Lower leg skin (tissue), 4 donors: ENCODE data around the gene LRP1B. TPM values are rescaled to one million over a fixed set of nuclear protein-coding genes. Genes with fewer than 3 reads are reported as not detected.

ENCODE experiments used
- DNase-seq, 2 donors: peaks; one replicate each; pipeline ENCODE4 v3.0.0-alpha.2; 2019; ENCODE audit warnings: low spot score in 2 of 2
- H3K4me3 ChIP-seq: fragments of 200-600 bp; sonication (generic); 2 replicates; pipeline ENCODE4 v1.5.1; 2017; ENCODE audit warnings: mild to moderate bottlenecking, low read depth; ENCODE audit not compliant: poor library complexity, severe bottlenecking
- POLR2A ChIP-seq, 2 donors: fragments of 450-650 bp; IDR thresholded peaks; one replicate each; pipeline ENCODE4 v1.6.1; 2016 to 2017; ENCODE audit warnings: antibody characterized with exemption in 2 of 2, mild to moderate bottlenecking in 1 of 2, moderate library complexity in 1 of 2
- WGBS, 2 donors: methylation state at CpG; one replicate each; pipeline ENCODE4 v1.1.5; 2018; 5-methylcytosine and 5-hydroxymethylcytosine counted together
- intact Hi-C: fragments of 100-400 bp; cut with DNase I; formaldehyde crosslinking; loops from one replicate; pipeline ENCODE4 v1.15.0; 2023; ENCODE audit warnings: low total_unique reads
- total RNA-seq, 4 donors: library from RNA; depleted of rRNA; stranded (reverse); fragments of >200 nt; gene quantifications; one replicate each; pipeline ENCODE4 v1.1.0, GENCODE V29; 2016
- TF ChIP-seq, protein P1 (sequence below), 3 donors: fragments of 450-650 bp; IDR thresholded peaks; one replicate each; pipeline ENCODE4 v1.5.1; 2016; ENCODE audit warnings: antibody characterized with exemption in 3 of 3, mild to moderate bottlenecking in 3 of 3, moderate library complexity in 2 of 3

The LRP1B gene
- total RNA-seq, 4 donors from 2014 or later = 0.80 to 1.6 (median 1.0) TPM

DNA sequence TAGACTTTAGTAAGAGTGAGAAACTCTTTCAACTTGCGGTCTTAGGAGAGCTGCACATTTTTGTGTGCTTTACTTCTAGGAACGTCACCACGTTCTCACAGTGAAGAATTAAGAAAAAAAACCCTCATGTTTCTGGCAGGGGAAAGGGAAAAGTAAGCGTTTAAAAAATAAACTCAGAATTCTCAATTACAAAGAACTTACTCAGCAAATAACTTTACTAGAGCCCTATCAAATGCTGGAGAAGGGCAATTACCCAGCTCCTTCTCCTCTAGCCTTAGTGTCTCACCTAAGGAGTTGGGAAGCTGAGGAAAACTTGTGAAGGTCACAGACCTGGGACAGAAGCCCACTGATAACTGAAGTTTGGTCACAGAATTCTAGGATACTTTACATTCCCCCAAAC is 1500.3 kb downstream of the LRP1B start:
- whole genome bisulfite sequencing, 2 donors = 84 to 86% methylated on average over 4 of the region's 4 CpGs
- H3K4me3 ChIP-seq = no peak overlapping the region
- DNase-seq = no peak
- intact Hi-C loops = no loop called here
- TF ChIP-seq POLR2A (IDR thresholded peaks at IDR 0.05) = no peak
- TF ChIP-seq, protein P1, sequence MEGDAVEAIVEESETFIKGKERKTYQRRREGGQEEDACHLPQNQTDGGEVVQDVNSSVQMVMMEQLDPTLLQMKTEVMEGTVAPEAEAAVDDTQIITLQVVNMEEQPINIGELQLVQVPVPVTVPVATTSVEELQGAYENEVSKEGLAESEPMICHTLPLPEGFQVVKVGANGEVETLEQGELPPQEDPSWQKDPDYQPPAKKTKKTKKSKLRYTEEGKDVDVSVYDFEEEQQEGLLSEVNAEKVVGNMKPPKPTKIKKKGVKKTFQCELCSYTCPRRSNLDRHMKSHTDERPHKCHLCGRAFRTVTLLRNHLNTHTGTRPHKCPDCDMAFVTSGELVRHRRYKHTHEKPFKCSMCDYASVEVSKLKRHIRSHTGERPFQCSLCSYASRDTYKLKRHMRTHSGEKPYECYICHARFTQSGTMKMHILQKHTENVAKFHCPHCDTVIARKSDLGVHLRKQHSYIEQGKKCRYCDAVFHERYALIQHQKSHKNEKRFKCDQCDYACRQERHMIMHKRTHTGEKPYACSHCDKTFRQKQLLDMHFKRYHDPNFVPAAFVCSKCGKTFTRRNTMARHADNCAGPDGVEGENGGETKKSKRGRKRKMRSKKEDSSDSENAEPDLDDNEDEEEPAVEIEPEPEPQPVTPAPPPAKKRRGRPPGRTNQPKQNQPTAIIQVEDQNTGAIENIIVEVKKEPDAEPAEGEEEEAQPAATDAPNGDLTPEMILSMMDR (IDR thresholded peaks at IDR 0.05) = no peak

DNA sequence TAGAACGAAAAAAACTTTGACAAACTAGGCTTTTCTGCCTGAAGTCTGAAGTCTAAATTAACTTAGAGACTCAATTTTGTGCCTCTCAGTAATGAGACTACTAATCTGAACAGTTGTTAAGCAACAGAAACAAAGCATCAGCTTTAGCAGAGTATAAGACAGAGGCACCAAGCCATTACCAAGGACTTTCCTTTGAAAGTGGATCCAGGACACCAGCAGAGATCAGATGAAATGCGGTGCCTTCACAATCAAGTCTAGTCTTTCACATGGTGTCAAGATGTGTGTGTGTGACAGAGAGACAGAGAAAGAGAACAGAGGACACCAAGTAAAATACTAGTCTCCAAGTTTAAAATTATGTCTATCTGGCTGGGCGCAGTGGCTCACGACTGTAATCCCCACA is 1502.9 kb downstream of the LRP1B start:
- intact Hi-C loops = no loop called here
- no peak overlapping the region for H3K4me3 ChIP-seq
- no peak for TF ChIP-seq POLR2A (IDR thresholded peaks at IDR 0.05)
- TF ChIP-seq, protein P1 (IDR thresholded peaks at IDR 0.05) = no peak
- no peak for DNase-seq
- WGBS, 2 donors = 66 to 73% methylated on average over 4 of the region's 4 CpGs

DNA sequence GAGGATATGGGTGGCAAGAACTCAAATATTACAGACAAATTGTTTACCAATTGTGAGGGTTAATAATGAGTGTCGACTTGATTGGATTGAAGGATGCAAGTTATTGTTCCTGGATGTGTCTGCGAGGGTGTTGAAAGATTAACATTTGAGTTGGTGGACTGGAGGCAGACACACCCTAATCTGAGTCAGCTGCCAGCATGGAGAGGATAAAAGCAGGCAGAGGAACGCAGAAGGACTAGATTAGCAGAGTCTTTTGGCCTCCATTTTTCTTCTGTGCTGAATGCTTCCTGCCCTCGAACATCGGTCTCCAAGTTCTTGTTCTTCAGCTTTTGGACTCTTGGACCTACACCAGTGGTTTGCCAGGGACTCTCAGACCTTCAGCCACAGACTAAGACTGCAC is 1503.7 kb downstream of the LRP1B start:
- intact Hi-C loops = no loop called here
- WGBS, 2 donors = 59 to 77% methylated on average over 5 of the region's 5 CpGs
- no peak for TF ChIP-seq POLR2A (IDR thresholded peaks at IDR 0.05)
- TF ChIP-seq, protein P1 (IDR thresholded peaks at IDR 0.05) = no peak

GRCh38 chr2:140624200-140624599 is 1506.6 kb downstream of the LRP1B start:
- H3K4me3 ChIP-seq = no peak overlapping the region
- DNase-seq = no peak
- WGBS, 2 donors = 88 to 90% methylated on average over 3 of the region's 3 CpGs
- intact Hi-C loops = no loop called here
- TF ChIP-seq, protein P1 (IDR thresholded peaks at IDR 0.05) = no peak

More for the DNA sequence above, 1503.7 kb downstream of the LRP1B start:
- no peak for DNase-seq
- H3K4me3 ChIP-seq = no peak overlapping the region

DNA sequence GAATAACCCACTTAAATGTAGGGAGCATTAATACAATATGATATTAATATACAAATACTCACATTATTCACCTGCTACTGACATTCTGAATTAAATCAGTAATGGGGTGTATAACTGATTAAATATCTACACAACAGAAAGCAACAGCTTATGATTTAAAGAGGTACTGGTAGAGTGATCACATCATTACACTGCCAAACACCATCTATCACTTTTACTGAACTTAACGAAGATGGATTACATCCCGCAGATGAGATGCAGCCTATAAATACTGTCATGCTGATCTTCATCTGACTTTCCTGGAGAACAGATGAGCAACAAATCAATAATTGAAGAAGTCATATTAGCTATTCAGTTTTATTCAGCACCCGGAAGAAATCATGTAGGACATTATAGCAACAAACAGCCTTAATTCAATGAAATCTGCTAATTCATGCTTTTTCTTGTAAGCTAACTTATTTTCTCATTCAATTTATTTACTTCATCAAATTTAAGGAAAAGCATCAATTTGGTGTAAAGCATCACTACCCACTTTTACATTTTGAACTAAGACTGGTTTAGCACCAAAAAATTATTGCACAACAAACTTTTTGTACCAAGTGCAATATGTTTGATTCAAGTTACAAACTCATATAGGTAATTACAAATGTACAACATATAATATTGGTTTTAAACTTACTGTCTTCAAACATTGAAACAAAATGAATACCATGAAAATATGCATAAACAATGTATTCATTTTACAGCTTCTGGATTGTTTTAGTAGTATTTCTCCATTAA is 1509.0 kb downstream of the LRP1B start:
- no peak for DNase-seq
- intact Hi-C loops = no loop called here
- no peak for TF ChIP-seq POLR2A (IDR thresholded peaks at IDR 0.05)
- TF ChIP-seq, protein P1 (IDR thresholded peaks at IDR 0.05) = no peak
- no peak overlapping the region for H3K4me3 ChIP-seq
- 73 to 80% methylated on average over 3 of the region's 3 CpGs for WGBS, 2 donors

DNA sequence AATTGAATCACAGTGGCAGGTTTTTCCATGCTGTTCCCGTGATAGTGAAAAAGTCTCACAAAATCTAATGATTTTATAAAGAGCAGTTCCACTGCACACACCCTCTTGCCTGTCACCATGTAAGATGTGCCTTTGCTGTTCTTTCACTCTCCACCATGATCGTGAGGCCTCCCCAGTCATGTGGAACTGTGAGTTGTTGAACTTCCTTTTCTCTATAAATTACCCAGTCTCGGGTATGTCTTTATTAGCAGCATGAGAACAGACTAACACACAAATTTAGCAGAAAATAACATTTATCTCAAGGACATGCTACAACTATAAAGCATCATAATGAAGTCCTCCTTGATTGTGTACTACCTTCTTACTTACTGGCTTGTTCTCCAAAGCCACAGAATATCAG is 1526.0 kb downstream of the LRP1B start:
- intact Hi-C loops = no loop called here
- no peak overlapping the region for H3K4me3 ChIP-seq
- no peak for DNase-seq
- 90 to 92% methylated on average over 3 of the region's 3 CpGs for WGBS, 2 donors
- TF ChIP-seq, protein P1 (IDR thresholded peaks at IDR 0.05) = no peak
- no peak for TF ChIP-seq POLR2A (IDR thresholded peaks at IDR 0.05)
